ENCODE measurements around the gene CSTF2T. TPM values are rescaled to one million over a fixed set of nuclear protein-coding genes. Genes with fewer than 3 reads are reported as not detected.

Gene CSTF2T
- total RNA-seq, 1 experiment from 2014 or later, result 22.4 TPM

GRCh38 chr10:51667678-51668335 lies 31.6 kb downstream of the CSTF2T start:
- POLR2A ChIA-PET (ENCODE audit: unreplicated experiment), result no interaction called here
- Histone ChIP-seq H3F3A (ENCODE audit: insufficient read depth, low read depth) (no peaks in the 10 kb centered on the region), H3K9me2 (ENCODE audit: insufficient read depth) (no peaks in the 10 kb centered on the region), H3K27me3 (ENCODE audit: insufficient read depth, low read depth) (no peaks in the 10 kb centered on the region), H3K4me1 (replicated peaks; ENCODE audit: insufficient read depth) (no peaks in the 10 kb centered on the region), H4K20me1 (ENCODE audit: insufficient read depth) (no peaks in the 10 kb centered on the region), H3K9me3 (ENCODE audit: insufficient read depth, low read depth) (no peaks in the 10 kb centered on the region), H3K4me2 (no peak overlapping the region), H3K36me3 (ENCODE audit: low read depth) (no peaks in the 10 kb centered on the region), H3K4me3 (no peak overlapping the region), H3K27ac (no peak overlapping the region), H3K79me2 (ENCODE audit: low read depth) (no peaks in the 10 kb centered on the region), H2AFZ (no peak overlapping the region)
- no TSS peak for BruUV-seq (replicated peaks)
- no peak for DNase-seq
- intact Hi-C loops (cut with micrococcal nuclease; ENCODE audit: unreplicated experiment), result no loop called here
- TF ChIP-seq CTCF (conservative IDR thresholded peaks at IDR 0.05), result no peak
- no peak for TF ChIP-seq EZH2 (IDR thresholded peaks at IDR 0.05; ENCODE audit: low read depth)
- CTCF ChIA-PET, result no interaction called here

- no peaks in the 10 kb centered on the region for H4K20me1 ChIP-seq (ENCODE audit: insufficient read depth)
Observed at GRCh38 chr10:51666456-51666855, 32.9 kb downstream of the CSTF2T start.

GRCh38 chr10:51663086-51663485 lies 36.3 kb downstream of the CSTF2T start:
- Histone ChIP-seq H3K79me2 (ENCODE audit: low read depth) (no peaks in the 10 kb centered on the region), H3K27me3 (ENCODE audit: insufficient read depth, low read depth) (no peaks in the 10 kb centered on the region), H3K4me3 (no peak overlapping the region), H3K4me2 (no peak overlapping the region), H3K4me1 (replicated peaks; ENCODE audit: insufficient read depth) (no peaks in the 10 kb centered on the region), H3K9me3 (ENCODE audit: insufficient read depth, low read depth) (no peaks in the 10 kb centered on the region), H3F3A (ENCODE audit: insufficient read depth, low read depth) (no peaks in the 10 kb centered on the region), H2AFZ (no peak overlapping the region), H3K9me2 (ENCODE audit: insufficient read depth) (no peaks in the 10 kb centered on the region), H3K27ac (no peak overlapping the region), H3K36me3 (ENCODE audit: low read depth) (no peaks in the 10 kb centered on the region), H4K20me1 (ENCODE audit: insufficient read depth) (no peaks in the 10 kb centered on the region)
- POLR2A ChIA-PET (ENCODE audit: unreplicated experiment), result interaction anchor here (0.8 kb wide), 1 partner anchor 269 kb away, joined by 8 read pairs; no protein-coding TSS in a partner anchor
- no peak for TF ChIP-seq CTCF (conservative IDR thresholded peaks at IDR 0.05)
- intact Hi-C loops (cut with micrococcal nuclease; ENCODE audit: unreplicated experiment), result no loop called here
- no TSS peak for BruUV-seq (replicated peaks)
- DNase-seq, result no peak
- CTCF ChIA-PET, result no interaction called here

More at GRCh38 chr10:51666456-51666855, 32.9 kb downstream of the CSTF2T start:
- Histone ChIP-seq H3K36me3 (ENCODE audit: low read depth) (no peaks in the 10 kb centered on the region), H3K79me2 (ENCODE audit: low read depth) (no peaks in the 10 kb centered on the region), H3K27ac (no peak overlapping the region), H3K27me3 (ENCODE audit: insufficient read depth, low read depth) (no peaks in the 10 kb centered on the region), H3K9me3 (ENCODE audit: insufficient read depth, low read depth) (no peaks in the 10 kb centered on the region), H2AFZ (no peak overlapping the region), H3K4me2 (no peak overlapping the region), H3K9me2 (ENCODE audit: insufficient read depth) (no peaks in the 10 kb centered on the region), H3F3A (ENCODE audit: insufficient read depth, low read depth) (no peaks in the 10 kb centered on the region), H3K4me3 (no peak overlapping the region), H3K4me1 (replicated peaks; ENCODE audit: insufficient read depth) (no peaks in the 10 kb centered on the region)
- intact Hi-C loops (cut with micrococcal nuclease; ENCODE audit: unreplicated experiment), result no loop called here
- DNase-seq, result no peak
- BruUV-seq (replicated peaks), result no TSS peak
- TF ChIP-seq CTCF (conservative IDR thresholded peaks at IDR 0.05) (no peak), EZH2 (IDR thresholded peaks at IDR 0.05; ENCODE audit: low read depth) (no peak)
- CTCF ChIA-PET, result no interaction called here
- POLR2A ChIA-PET (ENCODE audit: unreplicated experiment), result no interaction called here

All from PC-9 (cell line).